ENCODE results near the gene NOS3.

GRCh38 chr7:151028131-151028947 is 37.5 kb downstream of the NOS3 start, which contains the start of gene ABCB8:
- TF ChIP-seq MEF2A (IDR thresholded peaks at IDR 0.05; ENCODE audit: borderline replicate concordance, low read depth) (no peak), CHD2 (IDR thresholded peaks at IDR 0.05; ENCODE audit: low read length, partially characterized antibody) (peak; percentile 95), EP300 (IDR thresholded peaks at IDR 0.05; ENCODE audit: borderline replicate concordance in 1 of 2, low read depth in 1 of 2, low read length in 1 of 2) (no peak), TAF1 (IDR thresholded peaks at IDR 0.05; ENCODE audit: borderline replicate concordance, low read depth, low read length) (no peak; the same call in none of the 2 replicates)
- TF ChIP-seq, protein P1, sequence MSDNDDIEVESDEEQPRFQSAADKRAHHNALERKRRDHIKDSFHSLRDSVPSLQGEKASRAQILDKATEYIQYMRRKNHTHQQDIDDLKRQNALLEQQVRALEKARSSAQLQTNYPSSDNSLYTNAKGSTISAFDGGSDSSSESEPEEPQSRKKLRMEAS (IDR thresholded peaks at IDR 0.05; ENCODE audit: low read depth): peak; percentile 94
- TF ChIP-seq, protein P2, sequence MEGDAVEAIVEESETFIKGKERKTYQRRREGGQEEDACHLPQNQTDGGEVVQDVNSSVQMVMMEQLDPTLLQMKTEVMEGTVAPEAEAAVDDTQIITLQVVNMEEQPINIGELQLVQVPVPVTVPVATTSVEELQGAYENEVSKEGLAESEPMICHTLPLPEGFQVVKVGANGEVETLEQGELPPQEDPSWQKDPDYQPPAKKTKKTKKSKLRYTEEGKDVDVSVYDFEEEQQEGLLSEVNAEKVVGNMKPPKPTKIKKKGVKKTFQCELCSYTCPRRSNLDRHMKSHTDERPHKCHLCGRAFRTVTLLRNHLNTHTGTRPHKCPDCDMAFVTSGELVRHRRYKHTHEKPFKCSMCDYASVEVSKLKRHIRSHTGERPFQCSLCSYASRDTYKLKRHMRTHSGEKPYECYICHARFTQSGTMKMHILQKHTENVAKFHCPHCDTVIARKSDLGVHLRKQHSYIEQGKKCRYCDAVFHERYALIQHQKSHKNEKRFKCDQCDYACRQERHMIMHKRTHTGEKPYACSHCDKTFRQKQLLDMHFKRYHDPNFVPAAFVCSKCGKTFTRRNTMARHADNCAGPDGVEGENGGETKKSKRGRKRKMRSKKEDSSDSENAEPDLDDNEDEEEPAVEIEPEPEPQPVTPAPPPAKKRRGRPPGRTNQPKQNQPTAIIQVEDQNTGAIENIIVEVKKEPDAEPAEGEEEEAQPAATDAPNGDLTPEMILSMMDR (IDR thresholded peaks at IDR 0.05): peak; percentile 59
